Activated T-cell treated with anti-CD3 and anti-CD28 coated beads for 1 hour (primary cell): Measurements from ENCODE around the gene ASPSCR1.
A peak's percentile ranks its signal among the peaks of the same experiment; 100 is the strongest.

Experiments
- DNase-seq: peaks from one replicate; pipeline ENCODE4 v3.0.0-alpha.2; 2020; ENCODE audit warnings: low read depth

Gene ASPSCR1, protein sequence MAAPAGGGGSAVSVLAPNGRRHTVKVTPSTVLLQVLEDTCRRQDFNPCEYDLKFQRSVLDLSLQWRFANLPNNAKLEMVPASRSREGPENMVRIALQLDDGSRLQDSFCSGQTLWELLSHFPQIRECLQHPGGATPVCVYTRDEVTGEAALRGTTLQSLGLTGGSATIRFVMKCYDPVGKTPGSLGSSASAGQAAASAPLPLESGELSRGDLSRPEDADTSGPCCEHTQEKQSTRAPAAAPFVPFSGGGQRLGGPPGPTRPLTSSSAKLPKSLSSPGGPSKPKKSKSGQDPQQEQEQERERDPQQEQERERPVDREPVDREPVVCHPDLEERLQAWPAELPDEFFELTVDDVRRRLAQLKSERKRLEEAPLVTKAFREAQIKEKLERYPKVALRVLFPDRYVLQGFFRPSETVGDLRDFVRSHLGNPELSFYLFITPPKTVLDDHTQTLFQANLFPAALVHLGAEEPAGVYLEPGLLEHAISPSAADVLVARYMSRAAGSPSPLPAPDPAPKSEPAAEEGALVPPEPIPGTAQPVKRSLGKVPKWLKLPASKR

GRCh38 chr17:81977211-81977808 lies at the start of gene ASPSCR1:
Gene ASPSCR1, plus strand, starts transcription at chr17:81977629. Its CDS starts 18 bp downstream, at chr17:81977647.
- DNase-seq = peak; percentile 89

GRCh38 chr17:81927653-81928543 lies 49.5 kb upstream of the ASPSCR1 start, which contains the start of gene MAFG:
Gene MAFG, minus strand, starts transcription at chr17:81927735. Its CDS starts 4,550 bp downstream, at chr17:81923185.
- peak; percentile 85 for DNase-seq

DNA sequence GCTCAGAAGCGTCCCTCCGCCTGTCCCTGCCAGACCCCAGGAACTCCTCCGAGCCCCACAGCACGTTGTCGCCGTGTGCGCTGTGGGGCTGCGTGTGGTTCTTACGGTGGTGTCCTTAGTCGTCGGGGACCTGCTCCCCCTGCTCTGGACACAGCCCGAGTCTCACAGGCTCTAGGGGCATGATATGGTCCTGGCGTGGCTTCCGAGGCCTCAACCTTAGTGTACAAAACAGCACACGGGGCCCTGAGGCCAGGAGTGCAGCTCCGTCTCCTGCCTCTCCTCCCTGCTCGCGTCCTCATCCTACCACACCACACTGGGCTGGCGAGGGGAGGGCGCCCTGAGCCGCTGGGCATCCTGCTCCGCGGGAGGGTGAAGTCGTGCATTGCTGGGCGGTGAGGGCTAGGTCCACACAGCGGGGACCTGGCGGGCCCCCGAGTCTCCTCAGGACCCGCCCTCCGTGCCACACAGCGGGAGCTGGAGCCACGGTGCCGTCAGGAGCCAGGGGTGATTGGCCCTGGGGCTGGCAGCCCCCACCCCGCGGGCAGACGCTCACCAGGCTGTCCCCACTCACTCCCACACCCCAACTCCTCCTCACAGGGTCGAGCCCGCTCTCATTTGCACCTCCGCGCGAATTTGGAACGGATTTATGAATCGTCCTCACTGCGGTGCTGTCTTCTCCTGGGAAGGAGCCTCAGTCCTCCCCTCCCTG lies 48.7 kb upstream of the ASPSCR1 start:
- DNase-seq = no peak

DNA sequence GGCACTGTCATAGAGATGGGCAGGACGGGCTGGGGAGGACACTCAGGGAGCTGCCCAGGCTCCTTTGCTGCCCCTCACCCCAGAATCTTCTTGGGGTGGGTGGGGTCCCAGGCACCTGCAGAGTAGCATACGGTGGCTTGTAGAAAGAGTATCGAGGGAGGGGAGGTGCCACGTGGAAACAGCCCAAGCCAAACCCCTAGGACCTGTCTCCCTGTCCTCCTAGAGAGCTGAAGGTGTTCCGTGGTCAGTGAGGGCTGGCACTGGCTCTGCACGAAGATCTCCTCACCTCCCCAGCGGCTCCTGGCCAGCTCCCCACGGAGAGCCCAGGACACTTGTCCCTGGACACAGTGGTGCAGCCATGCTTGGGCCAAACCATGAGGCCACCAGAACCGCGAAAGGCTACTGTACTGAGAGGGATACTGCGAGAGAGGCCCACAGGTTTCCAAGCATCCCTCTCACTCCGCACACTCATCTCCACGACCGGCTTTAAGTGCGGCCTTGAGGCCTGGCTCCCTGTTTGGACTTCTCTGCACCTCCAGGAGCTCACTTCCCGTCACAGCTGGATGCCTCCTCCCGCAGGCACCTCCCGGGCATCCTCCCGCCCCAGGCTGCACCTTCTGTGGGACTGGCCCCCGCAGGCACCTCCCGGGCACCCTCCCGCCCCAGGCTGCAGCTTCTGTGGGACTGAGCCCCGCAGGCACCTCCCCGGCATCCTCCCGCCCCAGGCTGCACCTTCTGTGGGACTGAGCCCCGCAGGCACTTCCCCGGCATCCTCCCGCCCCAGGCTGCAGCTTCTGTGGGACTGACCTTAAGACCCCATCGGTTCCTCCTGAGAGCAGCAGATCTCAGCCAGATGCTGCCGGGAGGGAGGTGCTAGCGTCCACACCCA lies 47.9 kb upstream of the ASPSCR1 start:
- no peak for DNase-seq

DNA sequence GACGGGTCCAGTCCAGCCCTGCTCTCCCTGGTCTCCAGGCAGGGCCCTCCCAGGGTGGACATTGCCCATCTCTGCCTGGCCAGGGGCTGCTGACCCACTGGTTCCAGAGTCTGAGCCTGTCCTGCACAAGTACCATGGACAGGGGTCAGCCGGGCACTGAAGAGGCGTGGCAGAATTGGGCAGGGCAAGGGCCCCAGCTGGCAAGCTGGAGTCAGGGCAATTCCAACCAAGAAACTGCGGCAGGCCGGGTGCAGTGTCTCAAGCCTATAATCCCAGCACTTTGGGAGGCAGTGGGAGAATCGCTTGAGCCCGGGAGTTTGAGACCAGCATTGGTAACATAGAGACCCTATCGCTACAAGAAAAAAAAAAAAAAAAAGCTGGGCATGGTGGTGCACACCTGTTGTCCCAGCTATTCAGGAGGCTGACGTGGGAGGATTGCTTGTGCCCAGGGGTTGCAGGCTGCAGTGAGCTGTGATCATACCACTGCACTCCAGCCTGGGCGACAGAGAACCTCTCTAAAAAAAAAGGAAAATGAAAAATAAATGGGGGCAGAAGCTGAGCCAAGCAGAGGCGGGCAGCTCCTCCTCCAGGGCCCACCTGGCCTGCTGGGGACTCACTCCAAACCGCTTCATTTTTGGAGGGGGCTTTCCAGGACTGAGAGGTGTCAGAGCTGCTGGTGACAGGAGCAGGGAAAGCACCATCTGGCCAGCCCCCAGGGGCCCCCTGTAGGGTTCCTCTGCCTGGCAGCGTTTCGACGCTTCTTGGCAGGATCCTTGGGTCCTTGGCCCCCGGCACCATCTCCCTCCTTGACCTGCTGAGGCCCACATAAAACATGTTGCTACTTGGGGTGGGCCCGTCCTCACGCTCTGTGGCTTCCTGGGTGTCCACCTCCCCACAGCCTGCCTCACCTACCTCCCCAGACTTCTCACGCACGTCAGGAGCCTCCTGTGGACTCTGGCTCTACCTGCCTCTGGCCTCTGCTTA lies 47.0 kb upstream of the ASPSCR1 start:
- DNase-seq = no peak

DNA sequence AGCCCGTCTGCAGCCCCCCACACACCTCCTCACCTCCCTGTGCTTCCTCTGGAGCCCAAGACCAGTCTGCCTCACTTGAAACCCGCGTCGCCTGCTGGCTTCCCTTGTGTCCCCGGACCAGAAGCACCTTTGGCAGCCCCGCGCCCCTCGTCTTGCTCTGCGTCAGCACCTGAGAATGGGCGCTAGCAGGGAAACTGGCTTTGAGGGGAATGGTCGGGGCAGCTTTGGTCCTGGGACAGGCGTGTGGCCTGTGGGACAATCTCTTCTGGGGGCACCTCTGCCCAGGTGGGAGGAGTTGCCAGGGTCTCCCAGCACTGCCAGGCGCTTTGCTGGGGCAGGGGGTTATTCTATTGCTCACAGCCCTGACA lies 46.3 kb upstream of the ASPSCR1 start:
- DNase-seq = no peak

DNA sequence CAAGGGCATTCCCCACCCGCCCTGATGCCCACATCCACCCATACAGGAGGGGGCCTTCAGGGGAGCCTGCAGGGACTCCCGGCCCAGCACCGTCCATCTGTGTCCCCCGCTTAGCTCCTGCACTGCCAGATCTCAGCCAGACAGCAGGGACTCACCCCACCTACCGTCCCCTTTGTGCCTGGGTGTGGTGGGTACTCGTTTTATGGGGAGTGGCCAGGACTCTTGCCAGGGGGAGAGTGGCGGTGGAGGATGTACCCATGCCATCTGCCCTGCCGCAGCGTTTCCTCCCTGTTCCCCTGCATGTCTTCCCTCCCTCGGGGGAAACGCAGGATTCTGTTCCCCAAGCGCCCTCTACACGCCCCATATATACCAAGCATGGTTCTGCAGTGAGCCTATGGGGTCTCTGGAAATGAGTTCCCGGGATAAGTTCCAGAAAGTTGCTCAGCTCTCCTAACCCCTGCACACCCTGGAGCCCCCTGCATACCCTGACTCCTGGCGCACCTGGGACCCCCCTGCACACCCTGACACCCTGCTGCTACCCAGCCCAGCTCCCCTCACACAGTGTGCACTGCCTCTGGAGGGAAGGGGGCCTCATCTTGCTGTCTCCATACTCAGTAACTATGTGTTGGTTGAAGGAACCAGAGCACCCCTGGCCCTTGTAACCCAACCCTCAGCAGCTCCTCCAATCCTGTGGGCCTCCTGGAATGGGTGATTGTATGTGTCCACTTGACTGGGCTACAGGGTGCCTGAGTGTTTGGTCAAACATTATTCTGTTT lies 45.7 kb upstream of the ASPSCR1 start:
- DNase-seq = no peak

GRCh38 chr17:81932333-81932983 lies 45.0 kb upstream of the ASPSCR1 start:
- no peak for DNase-seq

GRCh38 chr17:81933178-81933699 lies 44.2 kb upstream of the ASPSCR1 start:
- no peak for DNase-seq

- DNase-seq = no peak
Observed at GRCh38 chr17:81934098-81934757, 43.2 kb upstream of the ASPSCR1 start.

- DNase-seq = no peak
Observed at GRCh38 chr17:81934850-81935708, 42.4 kb upstream of the ASPSCR1 start.

GRCh38 chr17:81935709-81936084 lies 41.7 kb upstream of the ASPSCR1 start:
- no peak for DNase-seq

DNA sequence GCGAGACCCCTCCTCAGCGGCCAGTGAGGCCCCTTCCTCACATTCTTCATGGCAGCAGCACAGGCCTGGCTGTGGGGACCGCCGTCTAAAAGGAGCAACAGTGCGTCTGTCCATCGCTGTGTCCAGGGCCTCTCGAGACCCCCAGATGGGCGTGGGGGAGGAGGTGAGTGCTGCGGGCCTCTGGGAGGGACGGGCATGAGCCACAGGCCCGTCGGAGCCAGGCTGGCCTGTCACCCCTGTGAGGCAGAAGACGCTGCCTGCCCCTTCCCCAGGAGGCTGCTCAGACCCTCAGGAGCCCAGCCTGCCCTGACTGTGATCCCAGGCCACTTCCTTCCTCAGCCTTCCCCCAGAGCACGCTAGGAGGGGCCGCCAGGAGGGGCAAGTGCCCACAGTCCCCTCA lies 38.2 kb upstream of the ASPSCR1 start:
- DNase-seq = no peak

DNA sequence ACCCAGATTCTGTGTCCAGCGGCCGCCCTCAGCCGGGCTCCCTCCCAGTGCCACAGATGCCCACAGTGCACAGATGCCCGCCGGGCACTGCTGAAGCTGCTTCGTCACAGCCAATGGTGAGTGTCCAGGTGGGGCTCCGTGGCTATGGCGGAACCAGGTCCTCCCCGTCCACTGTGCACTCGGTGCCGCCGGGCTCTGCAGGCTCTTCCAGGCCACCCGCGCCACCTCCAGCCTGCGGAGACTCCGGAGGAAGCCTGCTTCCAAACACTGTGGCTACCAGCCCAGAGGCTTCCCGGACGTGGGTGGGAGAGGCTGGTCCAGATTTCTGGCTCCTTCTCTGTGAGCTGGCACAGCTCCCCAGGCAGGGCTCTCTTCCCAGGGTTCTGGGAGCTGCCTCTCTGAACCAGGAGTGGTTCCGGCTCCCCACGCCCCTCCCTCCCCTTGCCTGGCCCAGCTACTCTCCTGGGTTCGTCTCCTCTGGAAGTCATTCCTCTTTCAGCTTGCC lies 37.5 kb upstream of the ASPSCR1 start:
- DNase-seq = no peak

GRCh38 chr17:81940538-81941483 lies 36.6 kb upstream of the ASPSCR1 start:
- no peak for DNase-seq
